ENCODE measurements around the gene UBR2. TPM values are rescaled to one million over a fixed set of nuclear protein-coding genes. Genes with fewer than 3 reads are reported as not detected.

The UBR2 gene
- total RNA-seq, 1 experiment from 2014 or later: 17.5 TPM

GRCh38 chr6:42530296-42530695 lies 33.5 kb upstream of the UBR2 start:
- Histone ChIP-seq H3K27ac (ENCODE audit: low read depth, low read length, poor library complexity, severe bottlenecking) (no peak overlapping the region), H3K4me3 (ENCODE audit: low read depth, low read length, poor library complexity, severe bottlenecking) (no peak overlapping the region), H3K4me1 (ENCODE audit: insufficient read depth, low read length, poor library complexity, severe bottlenecking) (no peaks in the 10 kb centered on the region), H3K27me3 (replicated peaks; ENCODE audit: insufficient read depth, low read depth, low read length, poor library complexity) (no peaks in the 10 kb centered on the region), H3K36me3 (ENCODE audit: insufficient read depth, low read length, poor library complexity, severe bottlenecking) (no peaks in the 10 kb centered on the region), H3K9me3 (ENCODE audit: low read depth, low read length, poor library complexity, severe bottlenecking) (no peaks in the 10 kb centered on the region)
- ChIA-PET CTCF (interaction anchor here (0.9 kb wide), 1 partner anchor 17 kb away, joined by 3 read pairs; no protein-coding TSS in a partner anchor), POLR2A (ENCODE audit: low non-redundant PET) (no interaction called here)
- no peak for TF ChIP-seq EZH2 (IDR thresholded peaks at IDR 0.05; ENCODE audit: borderline replicate concordance, low read depth, low read length, poor library complexity, severe bottlenecking)
- no peak for TF ChIP-seq CTCF (conservative IDR thresholded peaks at IDR 0.05; ENCODE audit: low read depth, low read length)
- no TSS peak for BruUV-seq (replicated peaks)
- intact Hi-C loops (cut with micrococcal nuclease; ENCODE audit: unreplicated experiment): loop anchor here (5.0 kb wide), 1 partner anchor 268 kb away; no protein-coding TSS in a partner anchor
- no peak for DNase-seq (ENCODE audit: low spot score)

- DNase-seq (ENCODE audit: low spot score): no peak
- POLR2A ChIA-PET (ENCODE audit: low non-redundant PET): no interaction called here
- Histone ChIP-seq H3K36me3 (ENCODE audit: insufficient read depth, low read length, poor library complexity, severe bottlenecking) (no peaks in the 10 kb centered on the region), H3K4me3 (ENCODE audit: low read depth, low read length, poor library complexity, severe bottlenecking) (no peak overlapping the region), H3K27ac (ENCODE audit: low read depth, low read length, poor library complexity, severe bottlenecking) (no peak overlapping the region), H3K27me3 (replicated peaks; ENCODE audit: insufficient read depth, low read depth, low read length, poor library complexity) (no peaks in the 10 kb centered on the region), H3K4me1 (ENCODE audit: insufficient read depth, low read length, poor library complexity, severe bottlenecking) (no peaks in the 10 kb centered on the region), H3K9me3 (ENCODE audit: low read depth, low read length, poor library complexity, severe bottlenecking) (no peaks in the 10 kb centered on the region)
- CTCF ChIA-PET: interaction anchor here (0.9 kb wide), 1 partner anchor 17 kb away, joined by 3 read pairs; no protein-coding TSS in a partner anchor
- intact Hi-C loops (cut with micrococcal nuclease; ENCODE audit: unreplicated experiment): loop anchor here (5.0 kb wide), 1 partner anchor 268 kb away; no protein-coding TSS in a partner anchor
- no TSS peak for BruUV-seq (replicated peaks)
- TF ChIP-seq EZH2 (IDR thresholded peaks at IDR 0.05; ENCODE audit: borderline replicate concordance, low read depth, low read length, poor library complexity, severe bottlenecking) (no peak), CTCF (conservative IDR thresholded peaks at IDR 0.05; ENCODE audit: low read depth, low read length) (no peak)
Observed at GRCh38 chr6:42530751-42531150, 33.1 kb upstream of the UBR2 start.

- TF ChIP-seq EZH2 (IDR thresholded peaks at IDR 0.05; ENCODE audit: borderline replicate concordance, low read depth, low read length, poor library complexity, severe bottlenecking) (no peak), CTCF (conservative IDR thresholded peaks at IDR 0.05; ENCODE audit: low read depth, low read length) (peak; percentile 86)
- Histone ChIP-seq H3K27me3 (replicated peaks; ENCODE audit: insufficient read depth, low read depth, low read length, poor library complexity) (no peaks in the 10 kb centered on the region), H3K27ac (ENCODE audit: low read depth, low read length, poor library complexity, severe bottlenecking) (no peak overlapping the region), H3K9me3 (ENCODE audit: low read depth, low read length, poor library complexity, severe bottlenecking) (no peaks in the 10 kb centered on the region), H3K4me1 (ENCODE audit: insufficient read depth, low read length, poor library complexity, severe bottlenecking) (no peaks in the 10 kb centered on the region), H3K36me3 (ENCODE audit: insufficient read depth, low read length, poor library complexity, severe bottlenecking) (no peaks in the 10 kb centered on the region), H3K4me3 (ENCODE audit: low read depth, low read length, poor library complexity, severe bottlenecking) (no peak overlapping the region)
- DNase-seq (ENCODE audit: low spot score): peak; percentile 72
- BruUV-seq (replicated peaks): no TSS peak
- POLR2A ChIA-PET (ENCODE audit: low non-redundant PET): no interaction called here
- intact Hi-C loops (cut with micrococcal nuclease; ENCODE audit: unreplicated experiment): loop anchor here (5.0 kb wide), 1 partner anchor 270 kb away; no protein-coding TSS in a partner anchor
- CTCF ChIA-PET: no interaction called here
Observed at GRCh38 chr6:42532038-42532669, 31.7 kb upstream of the UBR2 start.

Measured in A673 (cell line).